GM12891 (cell line): ENCODE measurements around the gene ERFE.

Experiments
- POLR2A ChIP-seq: IDR thresholded peaks from 2 replicates; pipeline ENCODE4 v1.6.1; 2011; ENCODE audit warnings: low read depth, low read length, control low read depth
- POLR2AphosphoS5 ChIP-seq: IDR thresholded peaks from 2 replicates; pipeline ENCODE4 v1.6.1; 2011; ENCODE audit warnings: low read depth, low read length, control low read depth
- TAF1 ChIP-seq: IDR thresholded peaks from 2 replicates; pipeline ENCODE4 v1.6.1; 2011; ENCODE audit warnings: low read depth, low read length, control low read depth

GRCh38 chr2:238182362-238182761 lies 23.6 kb downstream of the ERFE start:
- TF ChIP-seq POLR2A = no peak
- no peak for TF ChIP-seq POLR2AphosphoS5
- no peak for TF ChIP-seq TAF1
